Mesendoderm (in vitro differentiated cells): ENCODE data around the gene NAGLU.

Experiments
- DNase-seq: peaks from one replicate; pipeline ENCODE4 v3.0.0; 2013
- H2AK5ac ChIP-seq: 2 replicates; pipeline ENCODE4 v1.6.1; 2013; ENCODE audit warnings: low read length, inconsistent platforms
- H2BK120ac ChIP-seq: 2 replicates; pipeline ENCODE4 v1.6.1; 2013; ENCODE audit warnings: low read depth, mild to moderate bottlenecking, low read length, moderate library complexity, mixed read lengths
- H2BK15ac ChIP-seq: replicated peaks from 2 replicates; pipeline ENCODE4 v1.6.1; 2013; ENCODE audit warnings: low read depth, mild to moderate bottlenecking, moderate library complexity
- H2BK5ac ChIP-seq: 2 replicates; pipeline ENCODE4 v1.6.1; 2013; ENCODE audit warnings: low read length, inconsistent platforms
- H3K18ac ChIP-seq: 2 replicates; pipeline ENCODE4 v1.6.1; 2013; ENCODE audit warnings: mild to moderate bottlenecking, low read length, mixed read lengths
- H3K23ac ChIP-seq: one replicate; pipeline ENCODE4 v1.6.1; 2013; ENCODE audit warnings: low read length
- H3K27ac ChIP-seq: 2 replicates; pipeline ENCODE4 v1.5.1; 2013; ENCODE audit warnings: low read depth, mild to moderate bottlenecking, inconsistent platforms, low read length, moderate library complexity
- H3K27me3 ChIP-seq: 2 replicates; pipeline ENCODE4 v1.6.1; 2013; ENCODE audit warnings: low read length, control low read depth, mild to moderate bottlenecking, inconsistent platforms; ENCODE audit not compliant: insufficient read depth, poor library complexity
- H3K36me3 ChIP-seq: 2 replicates; pipeline ENCODE4 v1.6.1; 2013; ENCODE audit warnings: low read length, inconsistent platforms; ENCODE audit not compliant: control insufficient read depth, insufficient read depth
- H3K4ac ChIP-seq: one replicate; pipeline ENCODE4 v1.6.1; 2013; ENCODE audit warnings: low read depth, mild to moderate bottlenecking, low read length, moderate library complexity
- H3K4me1 ChIP-seq: 2 replicates; pipeline ENCODE4 v1.6.1; 2013; ENCODE audit warnings: low read depth, low read length, inconsistent platforms; ENCODE audit not compliant: control insufficient read depth
- H3K4me2 ChIP-seq: 2 replicates; pipeline ENCODE4 v1.6.1; 2013; ENCODE audit warnings: low read length
- H3K4me3 ChIP-seq: 2 replicates; pipeline ENCODE4 v1.5.1; 2013; ENCODE audit warnings: mild to moderate bottlenecking, low read length
- H3K56ac ChIP-seq: one replicate; pipeline ENCODE4 v1.6.1; 2013; ENCODE audit warnings: low read length
- H3K79me1 ChIP-seq: 2 replicates; pipeline ENCODE4 v1.6.1; 2013; ENCODE audit warnings: low read length, inconsistent platforms
- H3K79me2 ChIP-seq: 2 replicates; pipeline ENCODE4 v1.6.1; 2013; ENCODE audit warnings: mild to moderate bottlenecking, low read length; ENCODE audit not compliant: control insufficient read depth, insufficient read depth
- H3K9ac ChIP-seq: 2 replicates; pipeline ENCODE4 v1.6.1; 2013; ENCODE audit warnings: low read length, inconsistent platforms
- H4K5ac ChIP-seq: one replicate; pipeline ENCODE4 v1.6.1; 2013; ENCODE audit warnings: low read length
- H4K8ac ChIP-seq: one replicate; pipeline ENCODE4 v1.6.1; 2013; ENCODE audit warnings: low read depth, mild to moderate bottlenecking, control low read depth, low read length, moderate library complexity
- WGBS: extraction: QIAGEN DNeasy Blood & Tissue Kit; methylation state at CpG from one replicate; pipeline ENCODE4 v1.1.7; 2013; ENCODE audit warnings: low lambda C conversion rate, missing lambda C conversion rate; ENCODE audit not compliant: insufficient coverage; ENCODE audit errors: extremely low coverage; 5-methylcytosine and 5-hydroxymethylcytosine counted together

Gene NAGLU

GRCh38 chr17:42530952-42531454, 5.0 kb upstream of the NAGLU start:
- Histone ChIP-seq H3K4me1 (peaks cover 5% of the 10 kb centered on the region), H3K9ac (no peak overlapping the region), H3K79me2 (no peaks in the 10 kb centered on the region), H3K27ac (peak overlapping the region; percentile 39), H2BK120ac (no peak overlapping the region), H3K23ac (no peak overlapping the region), H2BK15ac (no peak overlapping the region), H4K8ac (no peak overlapping the region), H3K4ac (no peak overlapping the region), H2AK5ac (no peak overlapping the region), H3K4me2 (no peak overlapping the region), H4K5ac (no peak overlapping the region), H3K4me3 (no peak overlapping the region), H3K27me3 (no peaks in the 10 kb centered on the region), H3K18ac (no peak overlapping the region), H3K56ac (peak overlapping the region; percentile 60), H3K79me1 (no peaks in the 10 kb centered on the region), H3K36me3 (no peaks in the 10 kb centered on the region), H2BK5ac (peak overlapping the region; percentile 2)
- DNase-seq: no peak
- no CpG with 5 or more reads among the region's 2 CpGs for WGBS

- no peak overlapping the region for H3K23ac ChIP-seq
- no peak overlapping the region for H2AK5ac ChIP-seq
- H3K4ac ChIP-seq: peak overlapping the region; percentile 39
- H3K36me3 ChIP-seq: no peaks in the 10 kb centered on the region
- H3K4me1 ChIP-seq: peaks cover 5% of the 10 kb centered on the region
- no peak overlapping the region for H4K8ac ChIP-seq
- no peak overlapping the region for H2BK120ac ChIP-seq
- peak overlapping the region; percentile 62 for H3K9ac ChIP-seq
- H4K5ac ChIP-seq: no peak overlapping the region
- no peaks in the 10 kb centered on the region for H3K79me1 ChIP-seq
- H3K27ac ChIP-seq: peak overlapping the region; percentile 87
- H3K4me2 ChIP-seq: peak overlapping the region; percentile 70
- H3K27me3 ChIP-seq: no peaks in the 10 kb centered on the region
- peak overlapping the region; percentile 77 for H3K18ac ChIP-seq
- no peak overlapping the region for H2BK15ac ChIP-seq
- H3K56ac ChIP-seq: peak overlapping the region; percentile 84
- no peaks in the 10 kb centered on the region for H3K79me2 ChIP-seq
- DNase-seq: peak; percentile 93
- no peak overlapping the region for H3K4me3 ChIP-seq
- peak overlapping the region; percentile 2 for H2BK5ac ChIP-seq
- no CpG with 5 or more reads among the region's 60 CpGs for WGBS
Observed at GRCh38 chr17:42531455-42532354, 4.3 kb upstream of the NAGLU start.

- no peak overlapping the region for H2BK15ac ChIP-seq
- no peak for DNase-seq
- no peak overlapping the region for H3K18ac ChIP-seq
- no peak overlapping the region for H2AK5ac ChIP-seq
- H2BK120ac ChIP-seq: no peak overlapping the region
- peaks cover 3% of the 10 kb centered on the region for H3K4me1 ChIP-seq
- peaks cover 3% of the 10 kb centered on the region for H3K79me1 ChIP-seq
- H3K56ac ChIP-seq: peak overlapping the region; percentile 90
- no peak overlapping the region for H3K23ac ChIP-seq
- H3K4me2 ChIP-seq: peak overlapping the region; percentile 35
- H3K4me3 ChIP-seq: peak overlapping the region; percentile 10
- H3K27ac ChIP-seq: no peak overlapping the region
- H3K4ac ChIP-seq: no peak overlapping the region
- no peak overlapping the region for H4K8ac ChIP-seq
- H4K5ac ChIP-seq: peak overlapping the region; percentile 99
- H3K27me3 ChIP-seq: no peaks in the 10 kb centered on the region
- no CpG with 5 or more reads among the region's 26 CpGs for WGBS
- H3K9ac ChIP-seq: peak overlapping the region; percentile 58
- H3K79me2 ChIP-seq: peaks cover 2% of the 10 kb centered on the region
- H2BK5ac ChIP-seq: peak overlapping the region; percentile 28
- H3K36me3 ChIP-seq: no peaks in the 10 kb centered on the region
Observed at GRCh38 chr17:42535155-42536047, 640 bp upstream of the NAGLU start.

GRCh38 chr17:42536372-42537155, 523 bp downstream of the NAGLU start:
- H3K4me3 ChIP-seq: peak overlapping the region; percentile 62
- no peak overlapping the region for H2AK5ac ChIP-seq
- peak overlapping the region; percentile 92 for H3K9ac ChIP-seq
- H3K27me3 ChIP-seq: no peaks in the 10 kb centered on the region
- no peaks in the 10 kb centered on the region for H3K36me3 ChIP-seq
- peak overlapping the region; percentile 73 for H3K18ac ChIP-seq
- H4K8ac ChIP-seq: no peak overlapping the region
- H3K23ac ChIP-seq: no peak overlapping the region
- no peak overlapping the region for H2BK15ac ChIP-seq
- H3K4me2 ChIP-seq: peak overlapping the region; percentile 97
- no peak overlapping the region for H2BK5ac ChIP-seq
- H4K5ac ChIP-seq: no peak overlapping the region
- peaks cover 3% of the 10 kb centered on the region for H3K79me1 ChIP-seq
- H2BK120ac ChIP-seq: no peak overlapping the region
- H3K79me2 ChIP-seq: peaks cover 2% of the 10 kb centered on the region
- peak overlapping the region; percentile 70 for H3K56ac ChIP-seq
- H3K4ac ChIP-seq: peak overlapping the region; percentile 92
- no CpG with 5 or more reads among the region's 65 CpGs for WGBS
- peaks cover 3% of the 10 kb centered on the region for H3K4me1 ChIP-seq
- H3K27ac ChIP-seq: peak overlapping the region; percentile 60
- peak; percentile 79 for DNase-seq

- Histone ChIP-seq H3K4me1 (peaks cover 3% of the 10 kb centered on the region), H3K79me1 (peaks cover 3% of the 10 kb centered on the region), H3K4ac (no peak overlapping the region), H4K5ac (no peak overlapping the region), H3K4me2 (peak overlapping the region; percentile 97), H4K8ac (no peak overlapping the region), H3K56ac (peak overlapping the region; percentile 70), H3K79me2 (peaks cover 2% of the 10 kb centered on the region), H3K27me3 (no peaks in the 10 kb centered on the region), H2BK120ac (no peak overlapping the region), H3K4me3 (peak overlapping the region; percentile 62), H3K23ac (no peak overlapping the region), H3K18ac (no peak overlapping the region), H2BK5ac (no peak overlapping the region), H3K9ac (peak overlapping the region; percentile 92), H3K27ac (no peak overlapping the region), H2BK15ac (no peak overlapping the region), H2AK5ac (no peak overlapping the region), H3K36me3 (no peaks in the 10 kb centered on the region)
- WGBS: no CpG with 5 or more reads among the region's 31 CpGs
- no peak for DNase-seq
Observed at GRCh38 chr17:42537156-42537805, 1.2 kb downstream of the NAGLU start.
